WTC11 (cell line): ENCODE data around the gene B2M. TPM values are rescaled to one million over a fixed set of nuclear protein-coding genes. Genes with fewer than 3 reads are reported as not detected.

Experiments
- ATAC-seq: fragments of 200-7000 bp; cut with Tn5 transposase; 2 replicates; pipeline ENCODE4 v1.10.0; 2021; ENCODE audit warnings: mild to moderate bottlenecking, moderate library complexity
- CTCF ChIA-PET: fragments of 300-600 bp; sonication (Branson Sonifier 250); formaldehyde crosslinking; loops from one replicate; lab custom pipeline; 2021; ENCODE audit warnings: antibody characterized with exemption; lab: Charles Lee
- POLR2A ChIA-PET: fragments of 350-600 bp; sonication (Branson Sonifier 250); formaldehyde crosslinking; loops from one replicate; lab custom pipeline; 2021; ENCODE audit warnings: antibody characterized with exemption; lab: Charles Lee
- DNase-seq: peaks from one replicate; pipeline ENCODE4 v3.0.0; 2021; ENCODE audit warnings: low spot score
- H3K27ac Mint-ChIP-seq: 2 replicates; pipeline ENCODE4 v1.8.0; 2021; ENCODE audit warnings: mixed read lengths
- H3K27me3 Mint-ChIP-seq: 2 replicates; pipeline ENCODE4 v1.8.0; 2021; ENCODE audit warnings: low read depth, mild to moderate bottlenecking, moderate library complexity, mixed read lengths
- H3K36me3 Mint-ChIP-seq: 2 replicates; pipeline ENCODE4 v1.8.0; 2021; ENCODE audit warnings: mixed read lengths
- H3K4me1 Mint-ChIP-seq: 2 replicates; pipeline ENCODE4 v1.8.0; 2022; ENCODE audit warnings: mixed read lengths
- H3K4me3 Mint-ChIP-seq: 2 replicates; pipeline ENCODE4 v1.8.0; 2021; ENCODE audit warnings: mild to moderate bottlenecking, moderate library complexity, mixed read lengths
- H3K9me3 Mint-ChIP-seq: 2 replicates; pipeline ENCODE4 v1.8.0; 2021; ENCODE audit warnings: mixed read lengths
- AR ChIP-seq: fragments of 250-450 bp; sonication (Bioruptor Pico); IDR thresholded peaks from 2 replicates; pipeline ENCODE4 v1.9.0; 2021; ENCODE audit warnings: mild to moderate bottlenecking
- ARID4B ChIP-seq: sonication (generic); formaldehyde crosslinking; IDR thresholded peaks from 2 replicates; pipeline ENCODE4 v1.8.0; 2023; ENCODE audit warnings: missing genetic modification reagents, mild to moderate bottlenecking, borderline replicate concordance
- CBFB ChIP-seq: sonication (generic); formaldehyde crosslinking; IDR thresholded peaks from 2 replicates; pipeline ENCODE4 v1.8.1; 2022; ENCODE audit warnings: mild to moderate bottlenecking, low read depth, missing genetic modification reagents
- CDX4 ChIP-seq: fragments of 250-450 bp; sonication (Bioruptor Pico); IDR thresholded peaks from 2 replicates; pipeline ENCODE4 v1.9.0; 2021; ENCODE audit warnings: moderate library complexity, mild to moderate bottlenecking, inconsistent platforms, borderline replicate concordance
- ESRRA ChIP-seq: sonication (generic); formaldehyde crosslinking; IDR thresholded peaks from 2 replicates; pipeline ENCODE4 v1.8.1; 2022; ENCODE audit warnings: mild to moderate bottlenecking, missing genetic modification reagents, borderline replicate concordance
- FOXP4 ChIP-seq: sonication (generic); formaldehyde crosslinking; IDR thresholded peaks from 2 replicates; pipeline ENCODE4 v1.8.0; 2022; ENCODE audit warnings: mild to moderate bottlenecking, missing genetic modification reagents
- HMGXB4 ChIP-seq: sonication (generic); formaldehyde crosslinking; IDR thresholded peaks from 2 replicates; pipeline ENCODE4 v1.8.1; 2023; ENCODE audit warnings: mild to moderate bottlenecking, moderate library complexity, missing genetic modification reagents
- IRF2 ChIP-seq: sonication (generic); formaldehyde crosslinking; IDR thresholded peaks from 2 replicates; pipeline ENCODE4 v1.8.0; 2022; ENCODE audit warnings: low read depth, missing genetic modification reagents, borderline replicate concordance
- NR3C1 ChIP-seq: sonication (generic); formaldehyde crosslinking; conservative IDR thresholded peaks from 2 replicates; pipeline ENCODE4 v1.8.1; 2023; ENCODE audit warnings: low read depth, mild to moderate bottlenecking, missing genetic modification reagents
- SMAD3 ChIP-seq: sonication (generic); formaldehyde crosslinking; IDR thresholded peaks from 2 replicates; pipeline ENCODE4 v1.8.0; 2022; ENCODE audit warnings: missing genetic modification reagents, mild to moderate bottlenecking, borderline replicate concordance
- SOX15 ChIP-seq: fragments of 250-450 bp; sonication (Bioruptor Pico); IDR thresholded peaks from 2 replicates; pipeline ENCODE4 v1.9.0; 2021; ENCODE audit warnings: mild to moderate bottlenecking
- STAT6 ChIP-seq: sonication (generic); formaldehyde crosslinking; conservative IDR thresholded peaks from 2 replicates; pipeline ENCODE4 v1.8.1; 2023; ENCODE audit warnings: mild to moderate bottlenecking, low read depth, missing genetic modification reagents, moderate library complexity
- ZNF425 ChIP-seq: fragments of 250-450 bp; sonication (Bioruptor Pico); conservative IDR thresholded peaks from 2 replicates; pipeline ENCODE4 v1.9.0; 2021; ENCODE audit warnings: mild to moderate bottlenecking
- total RNA-seq: library from RNA; stranded (reverse); gene quantifications from 3 replicates; pipeline ENCODE4 v1.2.3, GENCODE V29; 2021

The B2M gene
- total RNA-seq, 1 experiment from 2014 or later, result 88.2 TPM

- peaks cover 10% of the 10 kb centered on the region for H3K27me3 Mint-ChIP-seq
- POLR2A ChIA-PET, result no interaction called here
- ATAC-seq, result no peak
- peaks cover 9% of the 10 kb centered on the region for H3K9me3 Mint-ChIP-seq
- no peak overlapping the region for H3K27ac Mint-ChIP-seq
- TF ChIP-seq ARID4B, result no peak
- no peak for TF ChIP-seq SOX15 (CRISPR knock-in tag)
- no peak for TF ChIP-seq NR3C1
- no peak for TF ChIP-seq IRF2
- no peak for TF ChIP-seq CDX4 (CRISPR knock-in tag)
- TF ChIP-seq ZNF425, result no peak
- no peak for TF ChIP-seq ESRRA
- no peak for TF ChIP-seq CBFB (CRISPR knock-in tag)
- no peak for TF ChIP-seq HMGXB4 (CRISPR knock-in tag)
- no peak for TF ChIP-seq AR (CRISPR knock-in tag)
- no peak for TF ChIP-seq SMAD3 (CRISPR knock-in tag)
- no peak for TF ChIP-seq FOXP4 (CRISPR knock-in tag)
- TF ChIP-seq STAT6 (CRISPR knock-in tag), result no peak
- H3K4me3 Mint-ChIP-seq, result no peak overlapping the region
- no peaks in the 10 kb centered on the region for H3K4me1 Mint-ChIP-seq
- H3K36me3 Mint-ChIP-seq, result no peaks in the 10 kb centered on the region
- CTCF ChIA-PET, result interaction anchor here (1.4 kb wide), 1 partner anchor 100 kb away, joined by 4 read pairs; the partner anchor contains the start of gene SPG11
- DNase-seq, result no peak
Measured at GRCh38 chr15:44763848-44764247, 52.5 kb downstream of the B2M start.
